Right atrium auricular region (tissue), 2 donors: ENCODE measurements around the gene OR10D3. TPM values are rescaled to one million over a fixed set of nuclear protein-coding genes. Genes with fewer than 3 reads are reported as not detected.

ENCODE experiments used
- DNase-seq: peaks from one replicate; pipeline ENCODE4 v3.0.0-alpha.2; 2019; ENCODE audit warnings: low spot score
- H3K27ac ChIP-seq, 2 donors: fragments of 200-600 bp; sonication (generic); 1 replicate in 1 of 2; 2 replicates in 1 of 2; pipeline ENCODE4 v1.5.1; 2016 to 2019
- H3K27me3 ChIP-seq, 2 donors: fragments of 200-600 bp; sonication (generic); one replicate each; pipeline versions ENCODE4 v1.5.1 to v1.6.0; 2017 to 2019
- H3K36me3 ChIP-seq: fragments of 200-600 bp; sonication (generic); one replicate; pipeline ENCODE4 v1.5.1; 2016
- H3K4me1 ChIP-seq, 2 donors: fragments of 200-600 bp; sonication (generic); one replicate each; pipeline versions ENCODE4 v1.5.1 to v1.6.0; 2017 to 2019
- H3K4me3 ChIP-seq, 2 donors: fragments of 200-600 bp; sonication (generic); 1 replicate in 1 of 2; 2 replicates in 1 of 2; pipeline ENCODE4 v1.5.1; 2017 to 2019; ENCODE audit warnings: mild to moderate bottlenecking in 1 of 2, moderate library complexity in 1 of 2
- H3K9me3 ChIP-seq, 2 donors: fragments of 200-600 bp; sonication (generic); one replicate each; pipeline ENCODE4 v1.5.1; 2019
- CTCF ChIP-seq, 2 donors: fragments of 200-600 bp; sonication (generic); IDR thresholded peaks; one replicate each; pipeline ENCODE4 v1.5.1; 2019; ENCODE audit warnings: antibody characterized with exemption in 2 of 2
- total RNA-seq, 2 donors: library from RNA; depleted of rRNA; stranded (reverse); fragments of >200 nt; gene quantifications; one replicate each; pipeline ENCODE4 v1.1.0, GENCODE V29; 2016

Gene OR10D3
- total RNA-seq, 2 donors from 2014 or later, result not detected

- DNase-seq, result no peak
- no peaks in the 10 kb centered on the region for H3K9me3 ChIP-seq
- no peaks in the 10 kb centered on the region for H3K36me3 ChIP-seq
- no peak overlapping the region for H3K27ac ChIP-seq
- no peaks in the 10 kb centered on the region for H3K4me1 ChIP-seq
- H3K4me3 ChIP-seq, result no peak overlapping the region
- no peak for TF ChIP-seq CTCF (IDR thresholded peaks at IDR 0.05)
- H3K27me3 ChIP-seq, result no peaks in the 10 kb centered on the region
These were observed 11.0 kb upstream of the OR10D3 start for GRCh38 chr11:124172101-124172500.

- no peaks in the 10 kb centered on the region for H3K27me3 ChIP-seq
- DNase-seq, result no peak
- no peak overlapping the region for H3K27ac ChIP-seq
- no peaks in the 10 kb centered on the region for H3K9me3 ChIP-seq
- H3K4me1 ChIP-seq, result no peaks in the 10 kb centered on the region
- H3K4me3 ChIP-seq, result no peak overlapping the region
- no peak for TF ChIP-seq CTCF (IDR thresholded peaks at IDR 0.05)
- H3K36me3 ChIP-seq, result no peaks in the 10 kb centered on the region
These were observed 10.5 kb upstream of the OR10D3 start for GRCh38 chr11:124172599-124172998.

GRCh38 chr11:124174001-124174583 lies 9.1 kb upstream of the OR10D3 start:
- no peaks in the 10 kb centered on the region for H3K27me3 ChIP-seq
- H3K27ac ChIP-seq, result no peak overlapping the region
- no peaks in the 10 kb centered on the region for H3K36me3 ChIP-seq
- no peak overlapping the region for H3K4me3 ChIP-seq
- no peak for TF ChIP-seq CTCF (IDR thresholded peaks at IDR 0.05)
- no peaks in the 10 kb centered on the region for H3K9me3 ChIP-seq
- H3K4me1 ChIP-seq, result no peaks in the 10 kb centered on the region
- DNase-seq, result no peak

- no peak for TF ChIP-seq CTCF (IDR thresholded peaks at IDR 0.05)
These were observed 6.0 kb upstream of the OR10D3 start for GRCh38 chr11:124176925-124177715.

GRCh38 chr11:124179310-124179709 lies 3.8 kb upstream of the OR10D3 start:
- Histone ChIP-seq H3K4me3 (no peak overlapping the region), H3K27ac (no peak overlapping the region), H3K36me3 (no peaks in the 10 kb centered on the region), H3K9me3 (no peaks in the 10 kb centered on the region), H3K4me1 (no peaks in the 10 kb centered on the region), H3K27me3 (no peaks in the 10 kb centered on the region)
- no peak for DNase-seq
- TF ChIP-seq CTCF (IDR thresholded peaks at IDR 0.05), result no peak

More at GRCh38 chr11:124176925-124177715, 6.0 kb upstream of the OR10D3 start:
- H3K36me3 ChIP-seq, result no peaks in the 10 kb centered on the region
- no peak overlapping the region for H3K27ac ChIP-seq
- no peak overlapping the region for H3K4me3 ChIP-seq
- H3K9me3 ChIP-seq, result no peaks in the 10 kb centered on the region
- DNase-seq, result no peak
- H3K4me1 ChIP-seq, result no peaks in the 10 kb centered on the region
- H3K27me3 ChIP-seq, result no peaks in the 10 kb centered on the region
